MM.1S (cell line): ENCODE measurements around the gene OR4B1.

Experiments
- DNase-seq: peaks from one replicate; pipeline ENCODE4 v3.0.0-alpha.2; 2015
- H2AFZ ChIP-seq: fragments of 300-600 bp; sonication (generic); 2 replicates; pipeline ENCODE4 v1.6.0; 2016; ENCODE audit warnings: antibody characterized with exemption, low read length
- H3F3A ChIP-seq: fragments of 300-600 bp; sonication (generic); 2 replicates; pipeline ENCODE4 v1.6.1; 2016; ENCODE audit warnings: mild to moderate bottlenecking, antibody characterized with exemption, low read length, moderate library complexity, mixed read lengths; ENCODE audit not compliant: insufficient read depth
- H3K27ac ChIP-seq: fragments of 300-600 bp; sonication (generic); 2 replicates; pipeline ENCODE4 v1.5.1; 2016; ENCODE audit warnings: mild to moderate bottlenecking, low read length
- H3K27me3 ChIP-seq: fragments of 300-600 bp; sonication (generic); replicated peaks from 2 replicates; pipeline ENCODE4 v1.6.0; 2016; ENCODE audit warnings: low read length; ENCODE audit not compliant: insufficient read depth
- H3K36me3 ChIP-seq: fragments of 300-600 bp; sonication (generic); replicated peaks from 2 replicates; pipeline ENCODE4 v1.6.1; 2016; ENCODE audit warnings: mild to moderate bottlenecking, low read length, mixed read lengths; ENCODE audit not compliant: insufficient read depth
- H3K4me1 ChIP-seq: fragments of 300-600 bp; sonication (generic); 2 replicates; pipeline ENCODE4 v1.6.1; 2016; ENCODE audit warnings: low read length, mixed read lengths
- H3K4me2 ChIP-seq: fragments of 300-600 bp; sonication (generic); 2 replicates; pipeline ENCODE4 v1.6.0; 2016; ENCODE audit warnings: low read depth, low read length
- H3K4me3 ChIP-seq: fragments of 300-600 bp; sonication (generic); 2 replicates; pipeline ENCODE4 v1.5.1; 2016; ENCODE audit warnings: low read length, mixed read lengths
- H3K79me2 ChIP-seq: fragments of 300-600 bp; sonication (generic); 2 replicates; pipeline ENCODE4 v1.6.1; 2016; ENCODE audit warnings: mixed run types, low read length, mixed read lengths
- H3K9ac ChIP-seq: fragments of 300-600 bp; sonication (generic); 2 replicates; pipeline ENCODE4 v1.6.1; 2016; ENCODE audit warnings: low read length, mixed read lengths
- H3K9me2 ChIP-seq: fragments of 300-600 bp; sonication (generic); replicated peaks from 2 replicates; pipeline ENCODE4 v1.6.1; 2016; ENCODE audit warnings: mild to moderate bottlenecking, low read length, mixed read lengths; ENCODE audit not compliant: insufficient read depth
- H3K9me3 ChIP-seq: fragments of 300-600 bp; sonication (generic); replicated peaks from 2 replicates; pipeline ENCODE4 v1.6.1; 2016; ENCODE audit warnings: mild to moderate bottlenecking, low read length, mixed read lengths; ENCODE audit not compliant: insufficient read depth
- H4K20me1 ChIP-seq: fragments of 300-600 bp; sonication (generic); 2 replicates; pipeline ENCODE4 v1.6.1; 2016; ENCODE audit warnings: mild to moderate bottlenecking, low read length, moderate library complexity, mixed read lengths; ENCODE audit not compliant: insufficient read depth
- EZH2 ChIP-seq: fragments of 300-600 bp; sonication (generic); optimal IDR thresholded peaks from 2 replicates; pipeline ENCODE3; 2017; ENCODE audit warnings: low read depth, mild to moderate bottlenecking, antibody characterized with exemption, low read length, mixed read lengths
- EZH2phosphoT487 ChIP-seq: fragments of 300-600 bp; sonication (generic); IDR thresholded peaks from 2 replicates; pipeline ENCODE4 v1.6.1; 2018; ENCODE audit warnings: antibody characterized with exemption, low read length
- TF ChIP-seq, protein P1 (sequence below): fragments of 300-600 bp; sonication (generic); IDR thresholded peaks from 2 replicates; pipeline ENCODE4 v1.5.1; 2016; ENCODE audit warnings: antibody characterized with exemption, low read length, mixed read lengths

Gene OR4B1

DNA sequence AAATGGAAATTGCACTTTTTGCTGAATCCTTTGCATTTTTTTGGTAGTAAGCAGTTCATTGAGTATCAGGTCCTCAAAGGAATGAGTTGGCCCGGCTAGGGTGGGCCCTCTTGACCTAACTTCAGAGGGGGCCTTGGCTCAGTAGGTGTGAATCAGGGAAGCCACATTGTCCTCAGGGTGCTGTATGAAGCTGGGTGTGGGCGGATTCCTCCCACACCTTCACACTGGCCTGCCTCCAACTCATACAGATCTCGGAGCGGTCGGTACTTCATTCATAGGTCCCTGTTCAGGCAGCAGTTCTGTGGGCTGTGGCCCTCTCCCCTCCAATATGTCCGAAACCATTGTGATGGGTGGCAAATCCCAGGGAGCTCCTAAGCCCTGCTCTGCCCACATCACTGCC is 47.4 kb upstream of the OR4B1 start:
- Histone ChIP-seq H2AFZ (no peak overlapping the region), H3K4me3 (no peak overlapping the region), H3K36me3 (no peaks in the 10 kb centered on the region), H3K4me1 (no peaks in the 10 kb centered on the region), H3K27ac (no peak overlapping the region), H3K79me2 (no peaks in the 10 kb centered on the region), H3K9me3 (no peaks in the 10 kb centered on the region), H3K9ac (no peak overlapping the region), H3K27me3 (no peaks in the 10 kb centered on the region), H3K4me2 (no peak overlapping the region), H3K9me2 (no peaks in the 10 kb centered on the region), H3F3A (no peaks in the 10 kb centered on the region), H4K20me1 (no peaks in the 10 kb centered on the region)
- no peak for DNase-seq
- TF ChIP-seq EZH2phosphoT487, result no peak
- TF ChIP-seq EZH2, result no peak
- TF ChIP-seq, protein P1, sequence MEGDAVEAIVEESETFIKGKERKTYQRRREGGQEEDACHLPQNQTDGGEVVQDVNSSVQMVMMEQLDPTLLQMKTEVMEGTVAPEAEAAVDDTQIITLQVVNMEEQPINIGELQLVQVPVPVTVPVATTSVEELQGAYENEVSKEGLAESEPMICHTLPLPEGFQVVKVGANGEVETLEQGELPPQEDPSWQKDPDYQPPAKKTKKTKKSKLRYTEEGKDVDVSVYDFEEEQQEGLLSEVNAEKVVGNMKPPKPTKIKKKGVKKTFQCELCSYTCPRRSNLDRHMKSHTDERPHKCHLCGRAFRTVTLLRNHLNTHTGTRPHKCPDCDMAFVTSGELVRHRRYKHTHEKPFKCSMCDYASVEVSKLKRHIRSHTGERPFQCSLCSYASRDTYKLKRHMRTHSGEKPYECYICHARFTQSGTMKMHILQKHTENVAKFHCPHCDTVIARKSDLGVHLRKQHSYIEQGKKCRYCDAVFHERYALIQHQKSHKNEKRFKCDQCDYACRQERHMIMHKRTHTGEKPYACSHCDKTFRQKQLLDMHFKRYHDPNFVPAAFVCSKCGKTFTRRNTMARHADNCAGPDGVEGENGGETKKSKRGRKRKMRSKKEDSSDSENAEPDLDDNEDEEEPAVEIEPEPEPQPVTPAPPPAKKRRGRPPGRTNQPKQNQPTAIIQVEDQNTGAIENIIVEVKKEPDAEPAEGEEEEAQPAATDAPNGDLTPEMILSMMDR, result no peak

- Histone ChIP-seq H3K27me3 (no peaks in the 10 kb centered on the region), H3K79me2 (no peaks in the 10 kb centered on the region), H3K9me3 (no peaks in the 10 kb centered on the region), H3K9ac (no peak overlapping the region), H3K27ac (no peak overlapping the region), H3K4me3 (no peak overlapping the region), H3K4me2 (no peak overlapping the region), H4K20me1 (no peaks in the 10 kb centered on the region), H3K36me3 (no peaks in the 10 kb centered on the region), H3F3A (no peaks in the 10 kb centered on the region), H3K4me1 (no peaks in the 10 kb centered on the region), H2AFZ (no peak overlapping the region), H3K9me2 (no peaks in the 10 kb centered on the region)
- TF ChIP-seq EZH2phosphoT487 (no peak), EZH2 (no peak)
- TF ChIP-seq, protein P1, result no peak
- DNase-seq, result no peak
Measured at GRCh38 chr11:48169717-48170116, 46.9 kb upstream of the OR4B1 start.

DNA sequence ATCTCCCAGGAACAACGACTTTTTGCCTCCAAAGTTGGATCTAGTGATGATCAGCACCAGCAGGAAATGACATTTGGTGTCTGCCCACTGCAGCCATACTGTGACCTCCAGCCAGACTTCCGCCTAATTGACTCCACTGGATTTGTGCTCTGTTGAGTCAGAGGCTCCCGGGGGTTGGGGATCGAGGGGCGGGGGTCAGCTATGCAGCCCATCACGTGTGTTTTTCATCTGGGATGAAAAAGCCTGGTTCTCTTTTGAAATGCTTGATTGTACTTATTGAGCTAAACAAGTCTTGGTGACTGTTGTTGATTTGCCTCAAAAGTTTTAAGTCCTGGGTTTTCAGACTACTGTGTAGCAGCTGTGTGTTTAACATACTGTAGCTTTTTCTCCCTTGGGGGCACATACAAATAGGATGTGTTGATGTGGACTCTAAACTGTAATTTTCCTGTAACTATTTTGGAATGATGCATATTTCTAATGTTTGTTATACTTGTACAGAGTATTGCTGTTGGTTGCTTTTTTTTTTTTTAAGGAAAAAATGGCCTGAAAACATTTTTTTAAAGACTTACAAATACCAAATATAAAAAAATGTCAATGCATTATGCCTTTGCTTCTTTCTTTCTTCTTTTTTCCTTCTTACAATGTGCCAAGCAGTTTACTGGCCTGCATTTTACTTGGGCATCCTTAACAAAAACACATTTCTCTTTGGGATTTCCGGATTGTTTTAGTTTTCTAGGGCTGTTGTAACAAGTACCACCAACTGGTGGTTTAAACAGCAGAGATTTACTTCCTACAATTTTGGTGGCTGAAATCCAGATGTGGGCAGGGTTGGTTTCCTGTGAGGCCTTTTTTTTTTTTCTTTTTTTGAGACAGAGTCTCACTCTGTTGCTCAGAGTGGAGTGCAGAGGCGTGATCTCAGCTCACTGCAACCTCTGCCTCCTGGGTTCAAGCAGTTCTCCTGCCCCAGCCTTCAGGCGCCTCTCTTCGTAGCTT is 46.1 kb upstream of the OR4B1 start:
- Histone ChIP-seq H3K36me3 (no peaks in the 10 kb centered on the region), H3K9ac (no peak overlapping the region), H3K79me2 (no peaks in the 10 kb centered on the region), H3K27me3 (no peaks in the 10 kb centered on the region), H3K4me2 (no peak overlapping the region), H3K4me1 (no peaks in the 10 kb centered on the region), H2AFZ (no peak overlapping the region), H3K27ac (no peak overlapping the region), H3K9me2 (no peaks in the 10 kb centered on the region), H3F3A (no peaks in the 10 kb centered on the region), H3K4me3 (no peak overlapping the region), H4K20me1 (no peaks in the 10 kb centered on the region), H3K9me3 (no peaks in the 10 kb centered on the region)
- TF ChIP-seq EZH2phosphoT487 (no peak), EZH2 (no peak)
- TF ChIP-seq, protein P1, result no peak
- DNase-seq, result no peak
